Measurements from ENCODE around the gene SNX33. TPM values are rescaled to one million over a fixed set of nuclear protein-coding genes. Genes with fewer than 3 reads are reported as not detected.
A peak's percentile ranks its signal among the peaks of the same experiment; 100 is the strongest.
"Not testable (repeated sequence)": the region's sequence is repeated elsewhere in the genome, so short reads cannot be mapped to it uniquely, and the experiment has no call there.

SNX33 gene
- total RNA-seq, 1 donor from 2014 or later, result 10.1 TPM

DNA sequence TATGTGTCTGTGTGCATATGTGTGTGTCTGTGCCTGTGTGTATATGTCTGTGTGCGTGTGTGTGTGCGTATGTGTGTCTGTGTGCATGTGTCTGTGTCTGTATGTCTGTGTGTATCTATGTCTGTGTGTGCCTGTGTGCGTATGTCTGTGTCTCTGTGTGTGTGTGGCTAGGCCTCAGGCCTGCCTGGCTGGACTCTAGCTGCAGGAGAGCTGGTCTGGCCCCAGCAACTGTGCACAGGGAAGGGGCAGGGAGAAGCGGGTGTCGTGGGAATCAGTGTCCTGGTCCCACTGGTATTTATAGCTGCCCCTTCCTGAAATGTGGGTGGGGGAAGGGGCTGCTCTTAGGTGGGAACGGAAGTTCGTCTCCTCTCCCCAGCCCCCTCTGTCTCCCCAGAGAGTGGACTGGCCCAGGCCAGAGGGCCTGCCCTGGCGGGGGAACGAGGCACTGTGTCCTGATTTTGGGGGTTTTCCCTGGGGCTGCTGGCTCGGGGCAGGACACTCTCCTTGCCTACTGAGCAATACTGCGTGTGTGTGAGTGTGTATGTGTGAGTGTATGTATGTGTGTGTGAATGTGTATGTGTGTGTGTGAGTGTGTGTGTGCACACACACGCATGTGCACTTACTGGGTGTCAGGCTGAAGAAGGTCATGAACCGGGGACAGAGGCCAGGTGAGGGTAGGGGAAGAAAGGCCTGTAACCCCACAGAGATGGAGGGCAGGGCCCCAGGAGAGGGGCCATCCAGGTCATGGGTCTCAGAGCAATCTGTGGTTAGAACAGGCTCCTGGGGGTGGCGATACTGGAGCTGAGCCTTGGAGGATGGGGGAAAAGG, 58.4 kb downstream of the SNX33 start:
- no peak overlapping the region for H3K4me2 ChIP-seq
- no peak overlapping the region for H2AFZ ChIP-seq (replicated peaks)
- no peaks in the 10 kb centered on the region for H3K79me2 ChIP-seq (ENCODE audit: low read depth)
- no peaks in the 10 kb centered on the region for H3K36me3 ChIP-seq
- no peak for TF ChIP-seq EZH2 (IDR thresholded peaks at IDR 0.05)
- no peak for TF ChIP-seq EZH2phosphoT487 (IDR thresholded peaks at IDR 0.05)
- TF ChIP-seq, protein P1, sequence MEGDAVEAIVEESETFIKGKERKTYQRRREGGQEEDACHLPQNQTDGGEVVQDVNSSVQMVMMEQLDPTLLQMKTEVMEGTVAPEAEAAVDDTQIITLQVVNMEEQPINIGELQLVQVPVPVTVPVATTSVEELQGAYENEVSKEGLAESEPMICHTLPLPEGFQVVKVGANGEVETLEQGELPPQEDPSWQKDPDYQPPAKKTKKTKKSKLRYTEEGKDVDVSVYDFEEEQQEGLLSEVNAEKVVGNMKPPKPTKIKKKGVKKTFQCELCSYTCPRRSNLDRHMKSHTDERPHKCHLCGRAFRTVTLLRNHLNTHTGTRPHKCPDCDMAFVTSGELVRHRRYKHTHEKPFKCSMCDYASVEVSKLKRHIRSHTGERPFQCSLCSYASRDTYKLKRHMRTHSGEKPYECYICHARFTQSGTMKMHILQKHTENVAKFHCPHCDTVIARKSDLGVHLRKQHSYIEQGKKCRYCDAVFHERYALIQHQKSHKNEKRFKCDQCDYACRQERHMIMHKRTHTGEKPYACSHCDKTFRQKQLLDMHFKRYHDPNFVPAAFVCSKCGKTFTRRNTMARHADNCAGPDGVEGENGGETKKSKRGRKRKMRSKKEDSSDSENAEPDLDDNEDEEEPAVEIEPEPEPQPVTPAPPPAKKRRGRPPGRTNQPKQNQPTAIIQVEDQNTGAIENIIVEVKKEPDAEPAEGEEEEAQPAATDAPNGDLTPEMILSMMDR (IDR thresholded peaks at IDR 0.05), result no peak
- Mint-ChIP-seq H3K27me3 (ENCODE audit: insufficient read depth, low read depth) (peaks cover 11% of the 10 kb centered on the region), H3K9me3 (no peaks in the 10 kb centered on the region), H3K27ac (peak overlapping the region; percentile 57), H3K4me1 (peaks cover 11% of the 10 kb centered on the region), H3K36me3 (no peaks in the 10 kb centered on the region), H3K4me3 (no peak overlapping the region)
- no peak overlapping the region for H3K27ac ChIP-seq
- H3K27me3 ChIP-seq, result no peaks in the 10 kb centered on the region
- no peak overlapping the region for H3K9ac ChIP-seq
- no peak for DNase-seq (ENCODE audit: low spot score)
- no peak overlapping the region for H3K4me3 ChIP-seq
- H3K9me3 ChIP-seq (ENCODE audit: low read depth), result no peaks in the 10 kb centered on the region
- no peaks in the 10 kb centered on the region for H3F3A ChIP-seq (ENCODE audit: low read depth)
- H4K20me1 ChIP-seq (ENCODE audit: low read depth), result no peaks in the 10 kb centered on the region
- no peaks in the 10 kb centered on the region for H3K4me1 ChIP-seq

DNA sequence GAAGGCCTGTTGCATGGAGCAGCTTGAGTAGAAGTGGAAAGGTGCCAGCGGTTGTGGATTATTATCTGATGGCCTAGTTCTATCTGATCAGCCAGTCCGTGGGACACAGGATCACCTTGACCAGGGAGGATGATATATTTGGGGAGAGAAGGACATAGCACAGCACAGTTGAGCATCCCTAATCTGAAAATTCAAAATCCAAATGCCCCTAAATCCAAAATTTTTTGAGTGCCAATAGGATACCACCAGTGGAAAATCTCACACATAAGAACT, 58.9 kb downstream of the SNX33 start:
- Mint-ChIP-seq H3K4me1 (peaks cover 13% of the 10 kb centered on the region), H3K36me3 (no peaks in the 10 kb centered on the region), H3K4me3 (no peak overlapping the region), H3K9me3 (no peaks in the 10 kb centered on the region), H3K27ac (peak overlapping the region; percentile 57), H3K27me3 (ENCODE audit: insufficient read depth, low read depth) (peaks cover 8% of the 10 kb centered on the region)
- no peaks in the 10 kb centered on the region for H3K9me3 ChIP-seq (ENCODE audit: low read depth)
- H3K27me3 ChIP-seq, result no peaks in the 10 kb centered on the region
- no peaks in the 10 kb centered on the region for H3K4me1 ChIP-seq
- no peaks in the 10 kb centered on the region for H4K20me1 ChIP-seq (ENCODE audit: low read depth)
- no peak overlapping the region for H3K27ac ChIP-seq
- H3K4me2 ChIP-seq, result no peak overlapping the region
- no peaks in the 10 kb centered on the region for H3F3A ChIP-seq (ENCODE audit: low read depth)
- no peak for DNase-seq (ENCODE audit: low spot score)
- H3K9ac ChIP-seq, result no peak overlapping the region
- H3K79me2 ChIP-seq (ENCODE audit: low read depth), result no peaks in the 10 kb centered on the region
- H3K36me3 ChIP-seq, result no peaks in the 10 kb centered on the region
- TF ChIP-seq, protein P1 (IDR thresholded peaks at IDR 0.05), result no peak
- no peak for TF ChIP-seq EZH2 (IDR thresholded peaks at IDR 0.05)
- TF ChIP-seq EZH2phosphoT487 (IDR thresholded peaks at IDR 0.05), result no peak
- no peak overlapping the region for H2AFZ ChIP-seq (replicated peaks)
- no peak overlapping the region for H3K4me3 ChIP-seq

DNA sequence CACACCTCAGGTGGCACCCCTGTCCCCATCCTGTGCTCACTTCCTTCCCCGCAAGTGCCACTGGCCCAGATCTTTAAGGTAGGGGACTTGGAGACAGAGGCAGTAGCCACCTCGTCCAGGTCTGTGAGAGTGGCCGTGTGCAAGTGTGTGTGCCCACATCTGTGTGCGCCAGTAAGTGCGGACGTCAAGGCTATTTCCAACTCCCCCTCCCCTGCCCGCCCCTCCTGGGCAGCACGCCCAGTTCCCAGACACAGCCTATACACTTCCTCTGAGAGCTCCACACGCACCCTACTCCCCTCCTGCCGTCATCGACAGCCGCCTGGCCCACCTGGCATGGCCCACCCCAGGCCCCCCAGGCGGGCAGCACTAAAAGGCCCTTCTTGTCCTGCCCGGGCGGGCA, 61.7 kb downstream of the SNX33 start:
- not testable (repeated sequence) for H3K4me2 ChIP-seq; H3F3A ChIP-seq (ENCODE audit: low read depth); H3K79me2 ChIP-seq (ENCODE audit: low read depth); H3K9me3 Mint-ChIP-seq; H4K20me1 ChIP-seq (ENCODE audit: low read depth); H3K4me1 ChIP-seq; H3K36me3 Mint-ChIP-seq; H2AFZ ChIP-seq (replicated peaks); H3K9ac ChIP-seq; H3K27me3 Mint-ChIP-seq (ENCODE audit: insufficient read depth, low read depth); H3K36me3 ChIP-seq; H3K27ac Mint-ChIP-seq; H3K4me3 Mint-ChIP-seq; H3K9me3 ChIP-seq (ENCODE audit: low read depth); H3K4me3 ChIP-seq; H3K27ac ChIP-seq; DNase-seq (ENCODE audit: low spot score)
- H3K4me1 Mint-ChIP-seq, result peaks cover 26% of the 10 kb centered on the region
- peaks cover 23% of the 10 kb centered on the region for H3K27me3 ChIP-seq

DNA sequence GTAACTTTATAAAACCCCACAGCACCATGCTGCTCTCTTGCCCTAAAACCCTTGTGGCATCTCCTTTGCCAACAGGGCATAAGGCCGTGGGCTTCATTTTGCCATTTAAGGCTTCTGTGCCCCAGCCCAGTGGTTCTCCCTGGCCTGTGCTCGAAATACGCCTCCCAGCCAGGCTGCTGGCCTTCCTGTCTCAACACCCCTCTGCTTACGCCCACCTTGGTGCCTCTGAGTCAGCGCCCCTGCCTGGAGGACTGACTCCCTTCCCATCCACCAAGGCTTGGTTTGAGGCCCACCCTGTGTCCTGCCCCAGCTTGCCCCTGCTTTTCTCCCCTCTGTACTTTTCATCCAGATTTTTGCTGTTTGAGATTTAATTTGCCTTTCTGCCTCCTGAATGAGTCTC, 63.2 kb downstream of the SNX33 start:
- not testable (repeated sequence) for H4K20me1 ChIP-seq (ENCODE audit: low read depth); H3K27ac Mint-ChIP-seq; H3F3A ChIP-seq (ENCODE audit: low read depth); H3K27ac ChIP-seq; H3K4me3 ChIP-seq; H3K4me2 ChIP-seq; H3K27me3 Mint-ChIP-seq (ENCODE audit: insufficient read depth, low read depth); H3K9me3 Mint-ChIP-seq; H2AFZ ChIP-seq (replicated peaks); DNase-seq (ENCODE audit: low spot score); H3K36me3 ChIP-seq; H3K9ac ChIP-seq; H3K4me3 Mint-ChIP-seq; H3K4me1 ChIP-seq; H3K36me3 Mint-ChIP-seq; H3K79me2 ChIP-seq (ENCODE audit: low read depth); H3K9me3 ChIP-seq (ENCODE audit: low read depth)
- peaks cover 23% of the 10 kb centered on the region for H3K27me3 ChIP-seq
- H3K4me1 Mint-ChIP-seq, result peaks cover 25% of the 10 kb centered on the region

DNA sequence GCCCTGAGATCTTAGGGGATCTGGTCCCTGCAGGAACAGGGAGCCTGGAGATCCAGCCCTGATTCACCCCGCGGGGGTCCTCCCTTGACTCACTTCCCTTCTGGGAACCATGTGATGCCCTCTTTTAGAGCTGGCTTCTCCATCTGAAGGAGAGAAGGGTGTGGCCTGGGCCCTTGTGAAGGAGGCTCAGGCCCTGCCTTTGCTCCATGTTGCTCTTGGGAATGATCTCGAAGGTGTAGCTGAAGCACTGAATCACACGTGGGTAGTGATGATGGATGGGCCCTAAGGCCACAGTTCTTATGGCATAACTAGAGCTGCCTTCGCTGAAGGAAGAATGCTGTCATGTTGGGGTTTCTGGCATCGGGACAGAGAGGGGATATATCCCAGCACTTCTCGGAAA, 63.8 kb downstream of the SNX33 start:
- Mint-ChIP-seq H3K4me3 (peak overlapping the region; percentile 72), H3K4me1 (peaks cover 22% of the 10 kb centered on the region)
- H3F3A ChIP-seq (ENCODE audit: low read depth); H3K36me3 ChIP-seq; H3K27ac Mint-ChIP-seq; H3K79me2 ChIP-seq (ENCODE audit: low read depth); H3K9ac ChIP-seq; H3K4me1 ChIP-seq; H3K9me3 ChIP-seq (ENCODE audit: low read depth); H3K27me3 Mint-ChIP-seq (ENCODE audit: insufficient read depth, low read depth); H4K20me1 ChIP-seq (ENCODE audit: low read depth); H3K36me3 Mint-ChIP-seq; H3K9me3 Mint-ChIP-seq; DNase-seq (ENCODE audit: low spot score); H3K27ac ChIP-seq; H3K4me3 ChIP-seq; H2AFZ ChIP-seq (replicated peaks); H3K4me2 ChIP-seq: not testable (repeated sequence)
- H3K27me3 ChIP-seq, result peaks cover 23% of the 10 kb centered on the region
